SIG-M5 treated with dmso at 0.1 percent for 504 hours (cell line): ENCODE data around the gene SPAG17.
"Not testable (repeated sequence)": the region's sequence is repeated elsewhere in the genome, so short reads cannot be mapped to it uniquely, and the experiment has no call there.

Experiments
- DNase-seq: peaks from one replicate; lab custom pipeline; 2025; ENCODE audit not compliant: unreplicated experiment; lab: John Stamatoyannopoulos, UW

Gene SPAG17

DNA sequence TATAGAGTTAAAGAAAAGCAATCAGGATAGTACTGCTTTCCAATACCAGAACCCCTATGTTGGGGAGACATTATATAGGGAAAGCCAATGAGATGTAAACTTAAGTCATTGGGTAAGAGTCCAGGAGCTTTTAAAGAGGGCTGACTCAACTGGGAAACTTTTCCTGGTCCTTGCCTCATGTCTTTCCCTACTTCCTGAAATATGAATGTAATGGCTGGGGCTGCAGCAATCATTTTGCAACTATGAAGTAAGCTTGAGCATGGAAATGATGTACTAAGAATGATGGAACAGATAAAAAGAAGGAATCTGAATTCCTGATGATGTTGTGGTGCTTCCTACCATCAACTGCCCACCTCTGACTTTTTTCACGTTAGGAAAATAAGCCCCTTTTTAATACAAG lies 199.8 kb downstream of the SPAG17 start:
- no peak for DNase-seq

DNA sequence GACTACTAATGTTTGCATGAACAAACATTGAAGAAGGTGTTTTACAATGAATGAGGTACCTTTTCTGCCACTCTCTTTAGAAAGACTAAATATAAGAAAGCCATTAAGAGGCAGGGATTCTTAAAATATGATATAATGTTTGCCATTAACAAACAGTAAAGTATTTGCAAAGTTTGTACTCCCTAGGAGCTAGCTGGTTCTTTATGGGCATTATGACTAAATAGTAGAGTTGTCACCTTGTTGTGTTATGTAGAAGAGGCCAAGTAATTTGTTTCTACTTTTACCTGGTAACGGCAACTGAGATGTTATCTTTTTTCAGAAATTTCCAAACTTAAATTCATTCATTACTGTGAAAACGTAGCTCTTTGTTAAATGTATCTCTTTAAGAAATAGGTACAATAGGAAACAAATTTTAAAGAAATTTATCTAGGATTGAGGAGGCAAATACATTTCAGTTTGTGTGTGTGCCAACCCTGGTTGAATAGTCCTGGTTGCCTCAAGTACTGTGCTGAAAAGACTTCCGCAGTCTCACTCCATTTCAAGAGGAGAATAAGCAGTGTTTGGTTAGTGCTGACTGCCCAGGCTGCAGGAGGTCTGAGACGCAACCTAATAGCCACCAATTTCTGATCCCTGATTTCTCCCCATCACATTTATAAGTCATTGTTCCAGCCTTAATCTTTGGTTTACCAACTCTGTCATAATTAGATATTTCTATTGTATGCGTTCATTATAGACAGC lies 203.4 kb downstream of the SPAG17 start:
- DNase-seq = no peak

DNA sequence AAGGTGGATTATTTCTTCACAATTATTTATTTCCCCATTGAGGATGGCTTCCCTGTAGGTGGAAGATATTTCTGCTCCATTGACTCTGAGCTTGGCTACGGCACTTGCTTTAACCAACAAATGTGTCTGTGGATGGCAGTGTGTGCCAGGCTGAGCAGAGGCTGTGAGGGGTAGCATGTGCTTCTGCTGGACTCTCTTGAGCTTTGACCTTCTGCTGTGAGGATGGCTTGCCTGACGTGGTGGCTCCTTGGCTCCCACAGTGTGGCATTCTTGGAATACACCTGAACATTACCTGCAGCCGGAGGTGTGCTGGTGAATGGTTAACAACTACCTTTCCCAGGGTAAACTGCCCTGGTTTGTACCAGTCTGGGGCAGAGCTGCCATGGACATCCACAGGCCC lies 208.6 kb downstream of the SPAG17 start:
- DNase-seq = no peak

DNA sequence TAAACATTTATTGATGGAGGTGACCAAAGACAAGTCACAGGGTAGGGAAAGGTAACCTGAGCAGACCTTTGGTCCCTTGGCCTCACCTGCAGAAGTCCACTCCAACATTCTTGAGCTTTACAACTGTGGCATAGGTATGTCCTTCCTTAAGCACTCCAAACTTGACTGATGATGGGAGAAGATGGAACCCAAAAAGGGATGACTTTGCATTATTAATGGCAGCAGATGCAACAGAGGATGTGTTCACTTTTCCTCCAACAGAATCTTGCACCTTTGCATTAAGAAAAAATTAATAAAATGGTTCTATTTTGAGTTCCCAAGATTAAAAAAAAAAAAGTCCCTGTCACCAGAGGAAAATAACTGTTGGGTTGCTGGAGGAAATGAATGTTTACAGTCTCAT lies 213.3 kb downstream of the SPAG17 start:
- no peak for DNase-seq

DNA sequence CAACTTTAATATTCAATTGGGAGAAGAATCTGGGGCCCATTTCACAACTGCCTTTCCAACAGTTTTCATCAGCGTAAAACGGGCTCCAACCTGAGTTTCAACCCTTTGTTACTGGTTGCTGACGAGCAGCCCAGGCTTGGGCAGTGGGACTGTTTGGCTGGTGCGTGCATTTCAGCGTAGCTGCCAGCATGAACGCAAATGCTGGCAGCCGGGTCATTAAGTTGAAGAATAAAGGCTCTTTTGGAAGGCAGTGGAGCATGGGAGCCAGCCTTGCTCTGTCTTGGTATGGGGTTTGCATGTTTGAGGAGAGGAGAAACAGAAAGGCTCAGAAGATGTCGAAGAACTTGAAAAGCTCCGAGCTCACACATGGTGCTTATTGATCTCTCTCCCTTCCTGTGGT lies 214.8 kb downstream of the SPAG17 start:
- no peak for DNase-seq

DNA sequence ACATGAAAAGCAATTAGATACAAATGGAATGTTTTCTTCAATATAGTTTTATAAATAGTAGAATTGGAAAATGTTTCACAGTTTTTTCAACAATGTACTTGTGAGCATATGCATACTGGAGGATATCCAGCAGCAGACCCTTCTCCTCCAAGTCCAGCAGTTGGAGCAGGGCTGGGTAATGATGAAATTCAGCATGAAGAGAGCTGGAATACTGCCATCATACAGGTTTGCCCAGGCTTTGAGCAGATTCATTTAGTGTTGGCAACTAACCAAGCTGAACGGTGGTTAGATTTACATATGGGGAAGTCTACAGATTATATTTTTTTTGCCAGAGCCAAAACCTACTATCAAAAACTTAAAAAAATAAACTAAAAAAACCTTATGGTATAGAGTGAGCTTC lies 217.1 kb downstream of the SPAG17 start:
- DNase-seq = no peak

DNA sequence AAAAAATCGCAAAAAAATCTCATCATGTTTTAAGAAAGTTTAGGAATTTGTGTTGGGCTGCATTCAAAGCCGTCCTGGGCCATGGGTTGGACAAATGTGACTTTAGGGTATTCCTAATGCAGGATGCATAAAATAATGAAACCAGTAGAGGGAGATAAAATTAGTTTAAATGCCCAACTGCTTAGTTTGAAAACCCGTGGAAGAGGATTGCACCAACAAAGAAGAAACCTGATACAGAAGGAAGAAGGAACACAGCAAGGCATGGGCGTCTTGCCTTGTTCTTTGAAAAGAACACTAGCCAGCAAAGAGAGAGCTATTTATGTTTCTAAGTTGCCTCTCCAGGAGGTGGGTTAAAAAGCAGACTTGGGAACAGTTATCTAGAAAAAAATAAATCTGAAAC lies 217.6 kb downstream of the SPAG17 start:
- DNase-seq = peak; percentile 19

DNA sequence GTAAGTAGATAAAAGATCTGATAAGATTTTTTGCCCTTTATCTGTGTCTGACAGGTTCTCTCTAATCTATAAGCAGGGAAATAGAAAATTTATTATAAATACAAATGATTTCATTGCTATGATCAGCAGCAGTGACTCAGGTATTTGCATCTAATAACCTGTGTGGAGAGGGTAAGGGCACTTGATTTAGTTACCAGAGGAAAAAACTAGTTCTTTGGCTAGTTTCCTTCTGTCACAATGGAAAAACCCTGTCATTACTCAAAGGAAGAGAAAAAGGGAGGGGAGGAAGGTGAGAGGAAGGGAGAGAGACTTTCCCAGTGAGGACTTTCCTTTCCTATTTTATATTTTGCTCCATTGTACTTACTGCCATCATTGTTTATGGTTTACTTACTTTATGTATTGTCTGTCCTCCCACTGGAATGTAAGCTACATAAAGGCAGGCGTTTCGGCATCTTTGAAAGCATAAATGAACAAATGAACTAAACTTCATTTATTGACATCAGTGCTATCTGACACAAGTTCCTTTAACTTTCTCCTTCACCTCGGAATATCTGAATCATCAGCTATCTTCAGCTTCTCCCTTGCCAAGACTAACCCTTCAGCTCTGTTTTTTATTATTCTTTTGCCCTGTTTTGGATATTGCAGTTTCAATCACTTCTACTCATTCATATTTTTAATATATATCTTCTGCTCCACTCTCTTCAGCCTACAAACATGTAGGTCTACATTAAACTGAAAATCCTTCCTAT lies 220.6 kb downstream of the SPAG17 start:
- DNase-seq = no peak

DNA sequence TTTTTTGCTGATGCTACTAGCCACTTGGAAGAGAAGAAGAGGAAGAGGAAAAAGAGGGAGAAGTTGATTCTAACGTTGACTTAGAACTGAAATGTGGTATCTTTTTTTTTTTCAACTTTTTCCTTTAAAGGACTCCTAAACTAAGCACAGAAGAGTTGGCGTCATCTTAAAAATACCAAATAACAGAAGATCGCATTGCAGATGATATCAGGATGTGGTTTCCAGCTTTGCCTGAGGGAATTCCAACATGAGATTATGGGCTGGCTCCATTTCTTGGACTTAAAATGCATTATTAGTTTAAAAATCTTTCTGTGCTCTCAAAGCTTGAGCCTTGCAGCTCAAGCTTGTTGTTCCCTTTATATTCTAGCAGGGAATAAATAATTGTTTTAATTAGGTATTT lies 225.7 kb downstream of the SPAG17 start:
- DNase-seq = no peak

DNA sequence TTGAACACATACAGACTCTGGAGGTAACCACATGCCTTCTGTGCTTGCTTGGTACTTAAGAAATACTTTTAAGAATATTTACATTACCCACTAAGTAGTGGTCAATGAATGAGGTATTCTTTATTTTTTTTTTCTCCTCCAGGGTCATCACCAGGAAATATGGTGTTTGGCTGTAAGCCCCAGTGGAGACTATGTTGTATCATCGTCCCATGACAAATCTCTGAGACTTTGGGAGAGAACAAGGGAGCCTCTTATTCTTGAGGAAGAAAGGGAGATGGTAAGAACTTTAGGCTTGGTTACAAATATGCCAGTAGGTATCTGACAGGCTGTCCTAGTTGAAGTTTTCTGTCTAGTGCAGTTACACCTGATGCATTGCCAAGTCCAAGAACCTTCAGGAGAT lies 232.6 kb downstream of the SPAG17 start:
- DNase-seq = no peak

DNA sequence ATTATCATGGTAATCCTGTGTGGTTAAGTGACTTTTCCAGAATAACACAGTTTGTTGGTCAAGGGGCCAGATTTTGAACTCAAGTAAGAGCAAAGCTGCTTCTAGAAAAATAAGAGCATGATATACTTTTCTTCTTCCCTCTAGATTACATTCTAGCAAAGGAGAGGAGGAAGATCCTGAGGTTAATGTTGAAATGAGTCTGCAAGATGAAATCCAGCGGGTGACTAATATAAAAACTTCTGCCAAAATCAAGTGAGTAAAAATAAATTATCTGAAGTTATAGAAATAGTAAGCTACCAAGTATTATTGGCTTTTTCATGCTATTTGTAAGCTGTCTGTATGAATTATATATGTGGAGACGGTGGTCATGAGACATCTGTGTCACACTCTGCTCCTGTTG lies 242.7 kb downstream of the SPAG17 start:
- no peak for DNase-seq

DNA sequence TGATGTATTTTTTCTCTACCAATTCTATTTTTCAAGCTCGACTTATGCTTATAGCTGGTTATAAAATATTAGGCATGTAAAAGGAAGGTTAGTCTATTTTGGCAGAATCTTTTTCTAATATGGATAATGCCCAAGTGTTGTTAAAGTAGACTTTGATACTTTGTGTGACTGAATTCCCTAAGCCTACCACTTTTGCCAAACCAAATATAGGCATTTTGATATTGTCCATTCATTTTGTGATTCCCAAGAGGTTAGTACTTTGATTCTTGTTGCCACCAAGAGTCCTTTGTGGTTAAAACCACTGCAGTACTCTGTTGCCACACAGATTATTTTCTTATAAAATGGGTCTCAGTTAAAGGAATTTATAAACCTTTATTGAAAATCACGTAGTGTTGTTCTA lies 251.3 kb downstream of the SPAG17 start:
- no peak for DNase-seq

DNA sequence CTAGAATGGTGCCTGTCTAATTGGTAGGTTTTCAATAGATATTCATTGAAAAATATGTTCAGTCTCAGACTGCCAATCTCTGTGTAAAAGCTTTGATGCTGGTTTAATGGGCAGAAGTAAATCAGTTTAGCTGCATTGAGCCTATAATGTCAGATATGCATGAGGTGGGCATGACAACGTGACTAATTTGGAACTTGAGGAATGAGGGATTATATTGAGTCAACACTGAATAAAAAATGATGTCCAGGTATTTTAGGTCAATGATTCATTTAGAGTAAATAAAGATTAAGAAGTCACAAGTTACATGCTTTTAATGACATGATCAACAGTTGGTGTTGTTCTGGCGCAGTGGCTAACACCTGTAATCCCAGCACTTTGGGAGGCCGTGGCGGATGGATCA lies 252.5 kb downstream of the SPAG17 start:
- no peak for DNase-seq

DNA sequence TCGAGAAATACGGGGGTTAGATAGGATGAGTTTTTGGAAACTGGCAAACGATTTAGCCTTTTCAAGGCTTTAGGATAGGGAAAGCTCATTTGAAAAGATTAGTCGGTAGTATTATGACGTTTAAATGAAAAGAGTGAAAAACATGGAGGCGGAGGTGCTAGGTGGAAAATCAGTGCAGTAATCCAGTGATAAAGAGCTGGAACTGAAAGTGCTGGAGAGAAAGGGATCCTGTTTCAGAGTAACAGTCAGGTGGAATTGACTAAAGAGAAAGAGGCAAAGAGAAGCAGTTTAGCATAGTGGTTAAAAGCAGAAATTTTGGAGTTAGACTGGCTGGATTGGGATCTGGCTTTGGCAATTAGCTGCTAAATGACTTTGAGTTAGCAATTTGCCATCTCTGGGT lies 254.5 kb downstream of the SPAG17 start:
- DNase-seq = no peak

DNA sequence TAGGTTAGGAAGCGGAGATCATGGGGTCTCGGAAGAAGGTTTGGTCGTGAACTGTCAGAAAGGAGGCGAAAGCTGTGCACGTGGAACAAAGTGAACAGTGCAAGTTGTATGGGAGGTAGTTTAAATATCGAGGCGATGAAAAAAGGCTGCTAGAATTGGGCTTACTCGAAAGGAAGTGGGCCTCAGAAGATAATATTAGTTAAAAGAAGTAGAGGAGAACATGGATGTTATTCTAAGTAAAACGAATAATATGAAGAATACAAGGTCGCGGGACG lies 254.9 kb downstream of the SPAG17 start:
- DNase-seq = no peak

DNA sequence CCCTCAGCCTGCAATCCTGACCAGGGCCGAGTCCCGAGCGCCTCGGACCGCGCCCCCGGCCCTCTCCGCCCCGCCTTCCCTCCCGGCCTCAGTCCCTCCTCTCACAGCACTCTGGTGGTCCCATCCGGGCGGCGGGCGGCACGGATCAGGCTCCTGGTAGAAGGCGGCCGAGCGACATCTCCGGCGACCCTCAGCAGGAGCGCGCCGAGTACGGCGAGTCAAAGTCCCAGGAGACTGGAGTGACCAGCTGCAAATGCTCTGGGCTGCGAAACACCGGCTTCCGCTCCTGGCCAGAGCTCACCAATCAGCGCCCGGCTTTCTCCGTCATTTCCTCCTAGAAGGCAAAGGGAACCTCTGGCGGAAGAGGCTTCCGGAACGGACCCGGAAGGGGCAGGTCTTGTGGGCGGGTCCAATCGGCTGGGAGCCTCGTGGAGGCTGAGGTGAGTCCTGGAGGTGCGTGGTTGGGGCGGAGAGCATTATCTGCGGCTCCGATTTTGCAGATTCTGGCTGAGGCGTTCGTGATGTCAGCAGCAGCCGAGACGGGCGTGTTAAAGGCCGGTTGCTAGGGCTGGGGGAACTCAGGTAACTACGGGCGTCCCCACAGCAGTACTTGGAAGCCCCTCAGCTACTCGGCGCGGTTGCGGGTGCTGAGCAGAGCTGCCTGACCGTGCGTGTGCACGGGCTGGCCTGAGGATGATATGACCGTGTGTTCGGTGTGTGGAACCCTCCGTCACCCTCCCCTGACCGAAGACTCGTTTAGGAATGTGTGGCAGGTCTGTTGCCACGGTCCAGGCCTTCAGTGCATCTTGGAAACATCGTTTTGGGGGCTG lies 255.5 kb downstream of the SPAG17 start, which contains the start of the genes GDAP2 and WDR3:
Gene GDAP2 (minus strand): TSS at position 279 of the 830 bp plus-strand sequence. CDS start 9,264 bp downstream, outside the sequence.
Gene WDR3 (plus strand): TSS at position 397 of the 830 bp plus-strand sequence. CDS start 3,581 bp downstream, outside the sequence.
- peak; percentile 95 for DNase-seq

DNA sequence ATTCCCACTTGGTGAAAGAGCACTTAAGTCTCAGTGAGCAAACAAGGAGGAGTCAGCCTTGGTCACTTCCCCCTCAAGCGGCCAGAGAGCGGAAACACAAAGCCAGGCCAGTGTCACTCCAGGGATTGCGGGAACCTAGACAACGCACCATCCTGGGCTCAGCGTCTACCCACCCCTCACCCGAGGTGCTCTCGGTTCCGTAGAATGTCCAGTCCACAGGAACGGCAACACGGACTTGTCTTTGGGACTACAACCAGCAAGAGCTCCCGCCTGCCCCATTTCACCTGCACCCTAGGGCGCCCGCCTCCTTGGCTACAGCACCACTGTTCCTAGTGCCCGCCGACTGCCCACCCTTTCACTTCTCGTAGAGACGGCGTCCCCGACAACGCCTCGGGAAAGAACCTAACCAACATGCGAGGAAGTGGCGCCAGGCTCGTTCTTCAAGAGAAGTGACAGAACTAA lies 256.1 kb downstream of the SPAG17 start:
- DNase-seq = peak; percentile 47

DNA sequence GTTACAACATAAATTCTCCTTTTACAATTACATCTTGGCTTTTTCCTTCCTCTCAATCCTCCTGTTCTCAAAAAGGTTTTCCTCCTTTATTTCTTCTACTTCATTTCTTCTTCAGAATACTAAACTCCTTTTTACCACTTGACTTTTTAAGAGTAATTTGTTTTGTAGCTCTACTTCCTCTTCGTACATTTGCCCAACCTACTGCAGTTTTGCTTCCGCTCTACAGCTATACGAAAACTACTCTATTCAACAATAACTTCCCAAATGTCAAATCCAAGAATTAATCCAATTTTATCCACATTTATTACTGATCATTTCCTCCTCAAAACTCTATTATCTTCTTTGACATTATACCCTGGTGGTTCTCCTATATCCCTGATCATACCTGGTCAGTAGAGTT lies 259.0 kb downstream of the SPAG17 start:
- peak; percentile 26 for DNase-seq

DNA sequence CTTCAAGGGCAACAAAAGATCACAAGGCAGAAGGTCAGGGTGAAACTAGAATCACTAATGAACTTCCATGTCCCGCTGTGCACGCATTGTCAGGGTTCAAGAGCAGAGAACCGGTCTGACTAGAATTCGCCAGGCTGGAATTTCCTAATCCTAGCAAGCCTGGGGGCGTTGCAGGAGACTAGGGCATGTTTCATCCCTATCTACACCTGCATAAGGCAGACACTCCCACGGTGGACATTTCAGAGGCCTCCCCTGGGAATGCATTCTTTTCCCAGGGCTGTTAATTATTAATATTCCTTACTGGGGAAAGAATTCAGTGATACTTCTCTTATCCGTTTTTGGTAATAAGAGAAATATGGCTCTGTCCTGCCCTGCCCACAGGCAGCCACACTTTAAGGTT lies 262.3 kb downstream of the SPAG17 start:
- not testable (repeated sequence) for DNase-seq

DNA sequence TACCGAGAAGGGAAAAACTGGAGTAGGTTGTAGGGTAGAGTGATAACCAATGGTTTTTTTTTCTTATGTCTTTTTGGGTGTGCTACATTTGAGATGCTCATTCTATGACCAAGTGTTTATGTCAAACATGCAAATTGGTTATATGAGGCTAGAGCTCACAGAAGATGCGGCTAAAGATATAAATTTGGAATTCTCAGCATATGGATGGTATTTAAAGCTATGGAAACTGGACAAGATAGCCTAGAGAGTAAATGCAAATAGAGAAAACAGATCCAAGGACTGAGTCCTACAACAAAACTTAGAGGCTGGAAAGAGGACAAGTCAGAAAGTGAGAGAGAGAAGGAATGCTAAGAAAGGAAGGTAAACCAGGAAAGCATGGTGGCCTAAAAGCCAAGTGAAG lies 263.0 kb downstream of the SPAG17 start:
- DNase-seq = no peak

DNA sequence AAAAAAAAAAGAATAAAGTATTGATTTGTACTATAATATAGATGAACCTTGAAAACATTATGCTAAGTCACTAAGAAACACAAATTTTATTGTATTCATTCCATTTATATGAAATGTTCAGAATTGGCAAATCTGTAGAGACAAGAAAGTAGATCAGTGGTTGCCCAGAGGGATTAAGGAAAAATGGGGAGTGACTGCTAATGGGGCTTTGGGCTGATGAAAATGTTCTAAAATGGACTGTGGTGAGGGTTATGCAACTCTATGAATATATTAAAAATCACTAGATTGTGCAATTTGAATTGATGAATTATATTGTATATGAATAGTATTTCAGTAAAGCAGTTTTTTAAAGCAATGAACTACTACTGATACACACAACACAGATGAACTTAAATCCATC lies 265.7 kb downstream of the SPAG17 start:
- DNase-seq = no peak

DNA sequence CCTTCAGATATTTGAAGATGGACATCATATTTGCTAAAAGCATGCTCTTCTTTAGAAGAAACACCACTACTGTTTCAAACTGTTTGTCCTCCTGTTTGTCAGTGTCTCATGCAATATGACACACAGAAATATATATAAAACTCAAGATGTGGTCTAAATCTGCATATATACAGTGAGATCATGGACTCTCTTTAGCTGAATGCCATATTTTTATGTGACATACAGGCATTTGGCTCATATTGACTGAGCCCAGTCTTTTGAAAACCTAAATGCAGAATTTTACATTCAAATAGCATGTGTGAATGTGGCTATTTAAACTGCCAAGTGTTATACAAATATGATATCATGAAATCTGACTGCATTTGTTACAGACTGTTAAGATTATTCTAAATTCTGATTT lies 274.0 kb downstream of the SPAG17 start:
- DNase-seq = no peak
